ENCODE measurements around the gene ATAD5.

The ATAD5 gene

DNA sequence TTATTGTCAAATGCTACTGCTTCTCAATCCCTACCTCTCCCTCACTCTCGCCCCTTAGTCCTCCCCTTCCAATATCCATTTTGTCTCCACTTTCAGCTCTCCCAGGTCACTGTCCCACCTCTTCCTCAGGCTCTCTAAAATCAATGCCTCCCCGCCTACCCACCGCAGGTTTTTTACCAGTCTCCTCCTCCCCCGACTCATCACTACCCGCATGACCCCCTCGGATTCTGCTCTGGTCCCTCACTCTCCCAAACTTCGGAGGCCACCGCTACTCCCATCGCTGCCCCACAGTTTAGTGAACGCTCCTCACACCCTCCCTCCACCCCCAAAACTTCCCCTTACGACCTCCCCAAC lies 7.8 kb upstream of the ATAD5 start:
- DNase-seq (ENCODE audit: low read depth) = no peak
- TF ChIP-seq, protein P1, sequence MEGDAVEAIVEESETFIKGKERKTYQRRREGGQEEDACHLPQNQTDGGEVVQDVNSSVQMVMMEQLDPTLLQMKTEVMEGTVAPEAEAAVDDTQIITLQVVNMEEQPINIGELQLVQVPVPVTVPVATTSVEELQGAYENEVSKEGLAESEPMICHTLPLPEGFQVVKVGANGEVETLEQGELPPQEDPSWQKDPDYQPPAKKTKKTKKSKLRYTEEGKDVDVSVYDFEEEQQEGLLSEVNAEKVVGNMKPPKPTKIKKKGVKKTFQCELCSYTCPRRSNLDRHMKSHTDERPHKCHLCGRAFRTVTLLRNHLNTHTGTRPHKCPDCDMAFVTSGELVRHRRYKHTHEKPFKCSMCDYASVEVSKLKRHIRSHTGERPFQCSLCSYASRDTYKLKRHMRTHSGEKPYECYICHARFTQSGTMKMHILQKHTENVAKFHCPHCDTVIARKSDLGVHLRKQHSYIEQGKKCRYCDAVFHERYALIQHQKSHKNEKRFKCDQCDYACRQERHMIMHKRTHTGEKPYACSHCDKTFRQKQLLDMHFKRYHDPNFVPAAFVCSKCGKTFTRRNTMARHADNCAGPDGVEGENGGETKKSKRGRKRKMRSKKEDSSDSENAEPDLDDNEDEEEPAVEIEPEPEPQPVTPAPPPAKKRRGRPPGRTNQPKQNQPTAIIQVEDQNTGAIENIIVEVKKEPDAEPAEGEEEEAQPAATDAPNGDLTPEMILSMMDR (IDR thresholded peaks at IDR 0.05; ENCODE audit: low read depth, low read length, missing control alignments) = no peak
- peak overlapping the region; percentile 83 for H3K4me3 ChIP-seq (ENCODE audit: low read depth, low read length)

DNA sequence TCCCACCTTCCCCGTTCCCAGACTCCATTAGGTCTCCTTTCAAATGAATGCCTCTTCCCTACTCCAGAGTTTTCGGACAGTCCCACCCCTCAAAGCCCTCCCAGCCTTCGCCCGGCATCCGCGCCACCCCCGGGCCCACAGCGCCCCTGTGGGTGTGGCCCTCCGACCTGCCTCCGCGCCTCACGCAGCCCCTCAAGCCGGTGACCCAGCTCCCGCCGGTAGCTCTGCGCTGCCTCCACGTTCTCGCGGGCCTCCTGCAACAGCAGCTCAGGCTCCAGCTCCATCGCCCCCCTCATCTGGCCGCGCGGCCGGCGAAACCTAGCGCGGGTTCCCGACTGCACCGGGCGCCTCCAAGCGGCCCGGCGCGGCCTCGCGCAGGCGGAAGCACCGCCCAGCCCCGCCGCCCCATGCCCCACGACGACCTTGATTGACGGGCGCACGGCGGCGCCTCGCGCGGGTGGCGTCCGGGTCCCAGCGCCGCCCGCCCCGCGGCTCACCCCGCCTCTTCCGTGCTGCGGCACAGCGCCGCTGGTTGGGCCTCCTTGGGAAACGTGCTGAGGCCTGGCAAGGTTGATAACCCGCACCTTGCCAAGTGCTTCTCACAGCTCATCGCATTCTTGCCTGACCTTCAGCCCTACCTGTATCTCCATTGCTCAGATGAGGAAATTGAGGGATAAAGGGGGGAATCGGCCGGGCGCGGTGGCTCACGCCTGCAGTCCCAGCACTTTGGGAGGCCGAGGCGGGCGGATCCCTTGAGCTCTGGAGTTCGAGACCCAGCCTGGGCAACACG lies 7.2 kb upstream of the ATAD5 start, which contains the start of gene CRLF3:
Gene CRLF3, minus strand, starts transcription at position 337 of the 790 bp plus-strand sequence. Its CDS starts 41 bp downstream, at position 296.
- DNase-seq (ENCODE audit: low read depth) = peak; percentile 69
- TF ChIP-seq, protein P1 (IDR thresholded peaks at IDR 0.05; ENCODE audit: low read depth, low read length, missing control alignments) = peak; percentile 43
- H3K4me3 ChIP-seq (ENCODE audit: low read depth, low read length) = peak within 1 kb of the TSS; percentile 83

DNA sequence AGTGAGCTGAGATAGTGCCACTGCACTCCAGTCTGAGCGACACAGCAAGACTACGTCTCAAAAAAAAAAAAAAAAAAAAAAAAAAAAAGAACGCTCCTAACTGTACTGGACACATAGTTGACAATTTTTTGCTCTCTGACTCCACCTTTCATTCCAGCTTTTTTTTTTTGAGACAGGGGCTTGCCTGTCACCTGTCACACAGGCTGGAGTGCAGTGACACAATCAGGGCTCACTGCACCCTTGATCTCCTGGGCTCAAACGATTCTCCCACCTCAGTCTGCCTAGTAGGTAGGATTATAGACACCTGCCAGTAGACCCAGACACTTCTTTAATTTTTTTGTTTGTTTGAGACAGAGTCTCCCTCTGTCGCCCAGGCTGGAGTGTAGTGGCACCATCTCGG lies 4.7 kb upstream of the ATAD5 start:
- no peak overlapping the region for H3K4me3 ChIP-seq (ENCODE audit: low read depth, low read length)
- TF ChIP-seq, protein P1 (IDR thresholded peaks at IDR 0.05; ENCODE audit: low read depth, low read length, missing control alignments) = no peak
- no peak for DNase-seq (ENCODE audit: low read depth)

DNA sequence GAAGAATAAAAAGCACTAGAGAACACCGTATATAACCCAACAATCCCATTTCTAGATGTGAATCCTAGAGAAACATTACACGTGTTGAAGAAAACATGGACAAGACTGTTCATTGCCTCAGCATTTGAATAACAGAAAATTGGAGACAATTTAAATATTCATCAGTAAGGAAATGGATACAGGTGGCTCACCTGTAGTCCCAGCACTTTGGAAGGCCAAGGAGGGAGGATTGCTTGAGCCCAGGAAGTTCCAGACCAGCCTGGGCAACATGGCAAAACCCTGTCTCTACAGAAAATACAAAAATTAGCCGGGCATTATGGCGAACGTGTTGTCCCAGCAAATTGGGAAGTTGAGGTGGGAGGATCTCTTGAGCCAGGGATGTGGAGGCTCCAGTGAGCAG lies 2.7 kb upstream of the ATAD5 start:
- DNase-seq (ENCODE audit: low read depth) = no peak
- no peak overlapping the region for H3K4me3 ChIP-seq (ENCODE audit: low read depth, low read length)
- TF ChIP-seq, protein P1 (IDR thresholded peaks at IDR 0.05; ENCODE audit: low read depth, low read length, missing control alignments) = no peak

DNA sequence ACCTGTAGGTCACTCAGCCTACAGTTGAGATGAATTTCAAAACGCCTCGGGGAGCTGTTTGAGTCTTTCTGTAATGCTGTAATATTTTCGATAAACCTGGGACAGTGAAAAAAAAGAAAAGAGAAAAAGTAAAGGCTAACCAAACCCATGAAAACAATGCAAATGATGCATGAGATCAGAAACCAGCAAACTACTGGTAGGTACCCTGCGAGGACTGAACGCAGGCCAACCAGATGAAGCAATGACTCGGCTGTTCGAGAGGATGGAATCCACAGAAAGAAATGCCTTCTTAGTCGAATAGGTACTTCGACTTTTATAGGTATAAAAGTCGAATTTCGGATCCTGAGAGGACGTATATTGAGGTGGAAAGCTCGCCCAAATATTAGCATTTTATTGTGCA lies 509 bp upstream of the ATAD5 start:
- TF ChIP-seq, protein P1 (IDR thresholded peaks at IDR 0.05; ENCODE audit: low read depth, low read length, missing control alignments) = no peak
- no peak for DNase-seq (ENCODE audit: low read depth)

DNA sequence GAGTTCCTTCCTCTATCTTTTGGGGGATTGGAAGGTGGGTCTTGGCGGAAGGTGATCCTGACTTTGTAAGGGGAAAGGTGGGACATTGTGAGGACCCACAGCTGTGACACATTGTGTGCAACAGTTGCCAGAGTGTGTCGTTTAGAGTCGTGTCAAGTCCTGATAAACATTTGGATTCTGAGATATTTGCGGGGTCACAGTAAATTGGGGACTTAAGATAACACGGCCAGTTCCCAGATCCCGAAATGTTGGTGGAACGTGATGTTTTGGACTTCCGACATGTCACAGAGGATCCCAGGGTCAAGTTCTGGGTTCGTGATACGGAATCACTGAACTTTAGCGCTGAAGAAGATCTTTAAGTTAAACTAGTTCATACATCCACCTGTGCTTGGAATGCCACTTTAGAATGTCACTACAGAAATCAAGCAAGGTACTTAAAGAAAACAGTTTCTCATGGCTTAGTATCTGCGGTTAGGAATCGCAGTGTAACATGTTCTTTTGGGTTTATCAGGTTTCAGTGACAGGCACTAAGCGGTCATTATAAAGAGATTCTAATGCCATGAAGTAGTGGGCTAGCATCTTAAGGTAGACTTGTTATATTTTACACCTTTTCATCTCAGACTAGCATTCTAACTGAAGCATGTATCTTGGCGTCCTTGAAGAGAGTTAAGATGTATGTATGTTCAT lies 815 bp downstream of the ATAD5 start:
- DNase-seq (ENCODE audit: low read depth) = no peak
- H3K4me3 ChIP-seq (ENCODE audit: low read depth, low read length) = peak overlapping the region; percentile 99
- TF ChIP-seq, protein P1 (IDR thresholded peaks at IDR 0.05; ENCODE audit: low read depth, low read length, missing control alignments) = no peak

More for the DNA sequence above, 509 bp upstream of the ATAD5 start:
- peak overlapping the region; percentile 99 for H3K4me3 ChIP-seq (ENCODE audit: low read depth, low read length)
